Hematopoietic multipotent progenitor cell treated with erythropoietin and hydrocortisone succinate and interleukin-3 and kit ligand, for 17 days (in vitro differentiated cells): ENCODE data around the gene SMIM5.
A peak's percentile ranks its signal among the peaks of the same experiment; 100 is the strongest.
"Not testable (repeated sequence)": the region's sequence is repeated elsewhere in the genome, so short reads cannot be mapped to it uniquely, and the experiment has no call there.

Experiments
- DNase-seq: peaks from one replicate; pipeline ENCODE4 v3.0.0-alpha.2; 2015; ENCODE audit warnings: low spot score

SMIM5 gene

DNA sequence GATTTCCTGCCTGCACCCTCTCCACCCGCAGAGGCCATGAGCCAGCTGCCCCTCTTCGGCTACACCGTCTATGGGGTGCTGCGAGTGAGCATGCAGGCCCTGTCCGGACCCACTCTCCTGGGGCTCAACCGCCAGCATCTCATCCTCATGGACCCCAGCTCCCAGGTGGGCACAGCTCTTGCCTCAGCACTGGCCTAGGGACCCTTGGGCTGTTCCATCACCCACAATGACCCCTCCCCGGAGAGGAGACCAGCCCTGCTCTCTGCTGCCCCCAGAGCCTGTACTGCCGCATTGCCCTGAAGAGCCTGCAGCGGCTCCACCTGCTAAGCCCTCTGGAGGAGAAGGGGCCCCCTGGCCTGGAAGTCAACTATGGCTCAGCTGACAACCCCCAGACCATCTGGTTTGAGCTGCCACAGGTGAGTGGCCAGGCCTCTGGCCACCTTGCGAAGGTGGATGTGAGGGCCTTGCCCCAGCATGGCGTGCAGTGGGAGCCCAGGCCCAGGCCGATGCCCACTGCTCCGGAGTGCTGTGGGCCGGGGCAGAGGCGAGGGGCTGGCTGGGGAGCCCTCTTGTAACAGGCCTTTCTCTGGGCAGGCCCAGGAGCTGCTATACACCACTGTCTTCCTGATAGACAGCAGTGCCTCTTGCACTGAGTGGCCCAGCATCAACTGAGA is 7.3 kb upstream of the SMIM5 start:
- peak; percentile 6 for DNase-seq

DNA sequence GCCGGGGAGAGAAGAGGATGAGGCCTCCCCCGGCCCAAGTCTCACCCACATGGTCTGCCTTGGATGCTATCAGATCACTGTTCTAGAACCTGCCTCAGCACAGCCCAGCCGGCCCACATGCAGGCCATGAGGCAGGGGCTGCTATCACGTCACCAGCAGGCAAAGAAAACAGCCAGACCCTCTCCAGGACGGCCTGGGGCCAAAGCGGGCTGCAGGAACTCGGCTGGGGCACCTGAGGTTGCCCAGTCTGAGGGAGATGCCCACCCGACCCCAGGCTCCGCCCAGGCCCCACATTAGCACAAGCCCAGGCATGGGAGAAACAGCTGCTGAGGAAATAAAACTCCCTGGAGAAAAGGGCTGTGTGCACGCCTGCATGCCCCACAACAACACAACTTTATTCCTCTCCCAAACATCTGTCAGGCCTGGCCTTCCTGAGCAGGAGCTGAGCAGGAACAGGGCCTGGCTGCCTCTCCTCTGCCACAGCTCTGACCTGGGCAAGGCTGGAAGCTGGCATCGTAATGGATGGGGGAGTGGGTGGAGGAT is 6.7 kb upstream of the SMIM5 start:
- no peak for DNase-seq

DNA sequence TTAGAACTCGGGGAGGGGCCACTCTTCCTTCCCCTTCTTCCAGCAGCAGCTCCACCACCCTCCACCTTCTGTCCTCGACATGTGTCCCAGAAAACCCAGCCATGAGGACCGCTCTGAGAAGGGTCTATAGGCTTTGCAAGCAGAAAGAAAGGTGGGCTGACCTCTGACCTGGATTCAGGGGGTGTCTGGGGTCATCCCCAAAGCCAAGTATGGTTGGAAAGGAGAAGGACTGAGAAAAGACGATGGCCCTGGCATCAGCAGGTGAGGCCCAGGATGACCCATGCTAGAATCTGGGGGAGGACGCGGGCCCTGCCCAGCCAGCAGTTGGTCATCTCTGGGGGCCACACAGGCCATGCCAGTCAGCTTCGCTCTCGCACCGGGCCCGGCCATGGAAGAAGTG is 6.1 kb upstream of the SMIM5 start:
- DNase-seq: no peak

DNA sequence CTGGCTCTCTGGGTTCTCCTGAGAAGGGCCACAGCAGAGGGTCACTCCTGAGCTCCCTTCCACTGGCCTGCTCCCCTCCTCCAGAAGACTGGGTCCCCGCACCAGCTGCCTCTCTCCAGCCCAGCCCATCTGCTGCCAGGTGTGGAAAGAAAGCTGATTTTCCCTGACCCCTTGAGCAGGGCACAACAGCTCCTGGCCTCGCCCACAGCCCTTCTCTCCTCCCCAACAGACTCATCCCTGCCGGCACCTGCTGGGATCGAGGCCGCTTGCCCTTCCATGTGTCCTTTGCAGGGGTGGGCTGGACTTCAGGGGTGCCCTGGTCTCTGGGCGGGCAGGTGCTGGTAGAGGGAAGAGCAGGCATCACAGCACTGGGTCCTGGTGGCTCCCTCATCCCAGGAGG is 4.8 kb upstream of the SMIM5 start:
- no peak for DNase-seq

DNA sequence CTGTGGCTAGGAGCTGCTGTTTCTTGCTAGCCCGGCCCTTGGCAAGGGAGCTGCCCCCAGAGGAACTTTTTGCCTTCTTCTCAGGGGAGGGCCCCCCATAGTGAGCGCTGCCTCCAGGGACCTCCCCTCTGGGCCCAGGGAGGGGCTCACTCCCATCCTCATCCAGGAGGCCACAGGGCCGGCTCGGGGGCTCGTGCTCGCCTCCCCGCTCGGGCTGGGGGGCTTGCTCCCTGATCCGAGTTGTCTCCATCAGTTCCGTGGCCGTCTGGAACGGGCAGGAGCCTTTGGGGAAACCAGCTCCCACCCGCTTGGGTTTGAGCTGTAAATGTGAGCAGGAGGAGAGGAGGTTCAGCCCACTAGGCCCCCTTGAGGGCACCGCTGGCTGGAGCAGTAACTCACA is 4.1 kb upstream of the SMIM5 start:
- no peak for DNase-seq

DNA sequence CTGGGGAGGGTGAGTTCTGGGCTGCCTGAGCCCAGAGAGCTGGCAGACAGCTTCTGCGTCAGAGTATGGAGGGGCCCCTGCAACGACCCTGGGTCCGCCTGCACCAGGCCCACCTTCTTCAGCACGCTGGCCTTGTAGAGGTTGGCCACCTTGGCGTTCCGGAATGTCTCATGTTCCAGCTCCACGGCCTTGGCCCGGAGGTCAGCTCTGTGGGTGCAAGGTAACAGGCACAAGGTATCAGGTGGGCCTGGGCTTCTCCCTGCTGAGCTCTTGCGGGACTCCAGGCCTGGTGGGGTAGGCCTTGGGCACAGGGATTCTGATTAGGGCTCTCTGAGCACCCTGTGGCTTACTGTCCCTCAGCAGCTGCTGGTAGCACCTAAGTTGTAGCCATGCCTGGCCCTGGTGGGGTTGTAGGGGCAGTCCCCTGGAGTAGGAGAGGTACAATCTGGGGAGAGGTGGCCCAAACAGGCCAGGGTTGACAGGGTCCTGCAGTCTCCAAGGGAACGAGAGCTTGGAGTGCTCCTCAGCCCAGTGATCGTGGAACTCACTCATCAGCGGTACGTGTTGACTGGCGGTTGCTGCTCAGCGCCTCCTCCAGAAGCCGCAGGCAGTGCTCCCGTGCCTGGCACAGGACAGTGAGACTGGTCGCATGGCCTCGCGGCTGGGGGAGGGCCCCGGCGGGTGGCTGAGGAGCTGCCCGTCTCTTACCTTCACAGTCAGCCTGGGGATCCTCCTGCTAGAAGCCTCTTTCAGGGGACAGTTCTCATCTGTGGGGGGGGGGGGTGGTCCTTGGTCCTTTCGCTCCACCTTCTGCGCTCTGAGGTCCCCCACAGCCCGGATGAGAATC is 2.9 kb upstream of the SMIM5 start:
- no peak for DNase-seq

DNA sequence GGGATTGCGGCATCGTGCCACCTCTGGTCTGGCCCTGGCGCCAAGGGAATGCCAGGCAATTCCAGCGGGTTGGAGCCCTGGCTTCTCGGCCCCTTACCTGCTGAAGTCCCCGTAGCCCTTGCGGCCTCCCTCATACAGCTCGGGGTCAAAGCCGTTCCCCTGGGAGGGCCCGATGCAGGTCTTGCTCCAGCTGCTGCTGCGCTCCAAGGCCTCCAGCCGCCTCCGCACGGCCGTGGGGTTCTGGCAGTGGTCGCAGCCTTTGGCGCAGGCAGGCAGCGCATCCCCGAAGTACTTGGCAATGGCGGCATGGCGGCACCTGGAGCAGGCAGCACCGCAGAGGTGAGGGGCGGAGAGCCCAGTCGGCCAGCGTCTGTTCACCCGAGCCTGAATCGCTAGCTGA is 1.9 kb upstream of the SMIM5 start:
- no peak for DNase-seq

DNA sequence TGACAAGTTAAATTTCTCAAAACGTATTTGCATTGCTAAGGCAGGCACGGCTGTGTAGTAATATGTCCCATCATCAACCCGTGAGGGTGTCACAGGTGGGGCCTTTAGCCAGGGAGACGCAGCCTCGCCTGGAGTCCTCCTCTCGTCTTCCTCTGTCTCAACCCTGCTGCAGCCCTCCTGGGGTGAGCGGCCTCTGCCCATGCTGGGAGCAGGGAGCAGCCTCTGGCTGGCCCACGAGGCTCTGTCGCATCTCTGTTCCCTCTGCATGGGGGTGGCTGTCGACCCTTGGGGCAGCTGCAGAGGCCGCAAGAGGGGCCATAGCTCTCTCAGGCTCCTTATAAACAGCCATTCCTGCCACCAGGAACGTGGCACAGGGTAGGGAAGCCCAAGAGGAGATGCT is 806 bp upstream of the SMIM5 start:
- no peak for DNase-seq

DNA sequence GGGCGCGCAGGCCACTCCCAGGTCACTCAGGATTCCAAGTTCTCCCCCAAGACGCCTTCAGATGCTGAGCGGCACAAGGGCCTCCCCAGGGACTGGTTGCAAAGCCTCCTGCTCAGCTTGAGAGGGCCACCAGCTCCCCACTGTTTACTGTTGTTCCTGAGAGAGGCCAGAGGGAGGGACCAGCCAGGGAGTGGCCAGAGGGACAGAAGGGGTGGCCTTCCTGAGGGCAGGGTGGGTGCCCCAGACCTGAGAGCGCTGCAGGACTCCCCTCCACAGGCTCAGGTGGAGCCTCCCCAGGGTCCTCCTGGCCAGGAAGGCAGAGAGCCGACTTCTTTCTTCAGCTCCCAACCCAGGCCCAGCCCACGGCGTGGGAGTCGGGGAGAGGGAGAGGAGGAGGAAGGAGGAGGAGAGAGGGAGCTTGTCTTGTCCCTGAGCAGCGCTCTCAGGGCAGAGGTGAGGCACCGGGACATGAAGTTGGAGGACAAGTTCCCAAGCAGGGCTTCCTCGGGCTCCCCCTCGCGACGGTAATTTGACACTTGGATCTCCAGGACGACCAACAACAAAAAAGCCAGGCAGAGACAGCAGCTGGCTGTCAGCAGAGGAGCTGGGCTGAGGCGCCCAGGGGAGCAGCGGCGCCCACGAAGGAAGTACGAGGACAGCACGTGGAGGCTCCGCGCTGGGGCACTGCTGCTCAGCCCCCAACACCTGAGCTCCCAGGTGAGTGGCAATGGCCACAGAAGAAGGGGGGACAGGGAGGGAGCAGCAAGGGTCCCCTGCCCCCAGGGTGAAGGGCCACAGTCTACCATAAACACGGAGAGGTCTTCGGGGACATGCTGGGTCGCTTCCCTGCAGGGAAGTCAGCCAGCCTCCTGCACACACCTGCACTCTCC is 497 bp downstream of the SMIM5 start:
- DNase-seq: peak; percentile 94

DNA sequence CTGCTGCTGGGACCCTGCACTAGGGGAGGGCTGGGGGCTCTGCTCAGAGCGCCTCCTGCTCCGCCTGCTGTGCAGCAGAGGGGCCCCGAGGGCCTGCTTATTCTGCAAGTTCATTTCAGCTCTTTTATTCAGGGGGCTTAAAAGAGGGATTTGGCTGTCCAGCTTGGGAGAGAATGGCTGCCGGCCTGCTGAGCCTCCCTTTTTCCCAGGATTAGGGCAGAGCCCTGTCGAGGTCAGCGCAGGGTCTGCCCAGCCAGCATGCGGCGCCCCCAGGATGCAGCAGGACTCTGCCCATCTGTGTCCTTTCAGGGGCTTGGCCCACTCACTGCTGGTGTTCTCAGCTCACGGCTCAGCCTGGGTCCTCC is 1.1 kb downstream of the SMIM5 start:
- DNase-seq: no peak

DNA sequence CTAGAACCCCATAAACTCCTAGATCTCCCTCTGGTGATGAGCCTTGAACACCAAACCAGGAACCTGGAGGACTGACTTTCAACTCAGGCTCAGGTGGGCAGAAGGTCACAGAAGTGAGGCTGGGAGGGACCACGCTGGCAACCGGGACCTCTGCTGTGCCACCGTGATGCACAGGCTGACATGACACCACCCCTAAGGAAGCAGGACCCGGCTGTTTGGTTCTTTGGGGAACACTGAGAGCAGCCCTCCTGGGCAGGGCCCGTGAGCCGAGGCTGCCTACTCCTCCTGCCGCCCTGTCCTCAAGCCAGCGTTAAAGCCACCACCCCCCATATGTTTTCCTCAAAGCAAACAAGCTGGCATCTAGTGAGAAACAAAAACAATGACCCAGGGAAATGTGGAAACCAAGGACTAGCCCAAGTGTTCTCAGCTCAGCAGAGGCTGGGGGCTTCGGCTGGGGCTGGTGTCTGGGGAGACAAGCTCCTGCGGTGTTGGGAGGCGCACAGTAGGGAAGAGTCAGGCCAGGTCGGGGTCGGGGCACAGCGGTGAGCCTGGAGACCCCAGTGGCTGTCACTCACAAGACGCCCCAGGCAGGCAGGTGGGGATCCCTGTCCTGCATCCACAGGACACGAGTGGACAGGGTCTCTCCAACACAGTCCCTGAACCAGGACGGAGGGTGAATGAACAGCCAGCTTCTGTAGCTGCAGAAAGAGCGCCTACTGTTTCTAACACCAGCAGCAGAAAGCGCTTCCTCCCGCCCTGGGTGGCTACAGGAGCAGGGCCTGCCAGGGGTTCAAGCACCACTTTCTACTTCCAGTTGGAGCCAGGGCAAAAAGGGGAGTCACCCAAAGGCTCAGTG is 1.7 kb downstream of the SMIM5 start:
- DNase-seq: peak; percentile 74

DNA sequence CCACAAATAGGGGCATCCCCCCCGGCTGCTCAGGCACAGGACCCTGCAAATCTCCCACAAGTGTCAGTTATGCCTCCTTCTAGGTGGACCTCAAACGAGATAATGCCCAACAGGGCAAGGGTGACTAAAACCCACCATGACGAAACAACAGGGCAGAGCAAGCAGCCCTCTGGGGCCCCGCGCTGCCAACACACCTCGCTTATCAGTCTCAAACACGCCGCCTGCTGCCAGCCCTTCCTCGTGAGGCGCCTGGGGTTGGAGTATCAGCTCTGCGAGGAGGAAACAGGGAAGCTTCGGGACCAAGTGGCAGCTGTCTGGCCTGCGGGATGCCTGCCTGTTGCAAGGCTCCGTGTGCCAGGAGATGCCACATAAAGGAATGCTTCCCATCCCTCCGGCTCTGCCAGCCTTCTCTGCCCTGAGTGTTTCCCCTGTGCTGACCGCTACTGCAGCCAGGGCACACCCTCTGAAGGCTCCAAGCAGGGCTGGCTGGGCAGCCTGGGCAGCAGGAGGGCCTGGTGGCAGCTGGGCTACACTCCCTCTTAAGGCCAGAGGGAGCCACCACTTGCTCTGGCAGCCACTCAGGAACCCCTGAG is 2.5 kb downstream of the SMIM5 start:
- peak; percentile 94 for DNase-seq

DNA sequence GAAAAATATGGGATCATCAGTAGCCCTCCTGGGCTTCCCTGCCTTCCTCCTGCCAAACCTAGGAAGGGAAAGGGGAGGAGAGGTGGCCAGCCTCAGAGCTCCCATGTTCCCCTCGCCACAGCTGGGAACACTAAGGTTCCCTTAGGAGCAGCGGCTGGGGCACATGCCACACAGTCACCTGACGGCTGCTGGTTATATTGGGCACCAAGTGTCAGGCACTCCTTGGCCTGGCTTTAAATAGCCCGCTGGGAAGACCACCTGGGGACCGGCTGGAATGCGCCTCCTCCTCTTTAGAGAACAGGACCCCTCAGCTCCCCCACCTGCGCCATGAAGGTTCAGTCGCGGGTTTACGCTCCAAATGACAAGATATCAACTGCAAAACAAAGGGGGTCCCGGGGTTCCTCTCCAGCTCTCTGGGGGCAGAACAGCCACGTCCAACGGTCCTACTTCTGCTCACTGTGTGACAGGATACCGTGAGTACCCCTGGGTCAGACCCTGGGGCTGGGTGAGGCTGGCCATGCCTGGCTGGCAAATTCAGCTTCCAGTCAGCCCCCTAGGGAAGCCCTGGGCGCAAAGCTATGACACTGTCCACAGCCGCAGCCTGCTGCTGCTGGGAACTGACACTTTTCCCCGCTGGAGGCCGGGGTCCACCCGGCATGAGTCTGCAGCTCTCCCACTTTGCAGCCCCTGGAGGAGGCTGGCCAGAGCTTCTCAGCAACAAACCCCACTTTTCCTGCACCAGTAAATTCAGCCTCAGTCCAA is 3.3 kb downstream of the SMIM5 start:
- no peak for DNase-seq

DNA sequence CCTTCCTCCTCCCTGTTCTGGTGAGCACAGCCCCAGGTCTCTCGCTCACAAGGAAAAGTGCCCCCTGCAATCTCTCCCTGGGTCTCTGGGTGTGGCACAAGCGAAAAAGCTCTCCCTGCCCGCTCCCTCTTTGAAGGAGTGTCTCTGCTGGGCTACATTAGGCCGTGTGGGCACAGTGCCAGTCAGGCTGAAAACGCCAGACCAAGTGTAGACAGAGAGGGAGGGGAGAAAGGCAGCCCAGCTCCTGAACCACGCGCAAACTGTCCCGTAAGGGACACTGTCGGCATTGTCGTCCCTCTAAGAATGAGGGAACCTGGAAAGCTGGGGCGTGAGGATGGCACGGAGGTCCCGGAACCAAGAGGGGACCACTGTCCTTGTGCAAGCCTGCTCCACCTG is 3.9 kb downstream of the SMIM5 start:
- peak; percentile 88 for DNase-seq

DNA sequence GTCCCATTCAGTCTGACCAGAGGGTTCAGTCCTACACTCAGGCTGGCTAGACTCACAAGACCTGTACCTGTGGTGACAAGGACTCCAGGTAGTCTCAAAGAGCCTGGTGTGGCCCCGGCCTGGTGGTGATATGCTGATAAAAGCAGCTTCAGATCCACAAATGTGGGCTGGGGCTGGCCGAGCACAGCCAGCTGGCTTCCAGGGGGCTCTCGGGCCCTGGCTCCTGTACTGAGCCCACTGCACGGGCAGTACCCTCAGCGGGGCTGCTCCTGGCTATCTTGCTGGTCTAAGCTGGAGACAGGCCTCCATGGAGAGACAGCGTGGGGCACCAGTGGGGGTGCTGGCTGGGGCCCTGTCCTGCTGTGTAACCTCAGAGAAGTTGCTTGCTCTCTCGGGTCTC is 4.3 kb downstream of the SMIM5 start:
- DNase-seq: peak; percentile 66

DNA sequence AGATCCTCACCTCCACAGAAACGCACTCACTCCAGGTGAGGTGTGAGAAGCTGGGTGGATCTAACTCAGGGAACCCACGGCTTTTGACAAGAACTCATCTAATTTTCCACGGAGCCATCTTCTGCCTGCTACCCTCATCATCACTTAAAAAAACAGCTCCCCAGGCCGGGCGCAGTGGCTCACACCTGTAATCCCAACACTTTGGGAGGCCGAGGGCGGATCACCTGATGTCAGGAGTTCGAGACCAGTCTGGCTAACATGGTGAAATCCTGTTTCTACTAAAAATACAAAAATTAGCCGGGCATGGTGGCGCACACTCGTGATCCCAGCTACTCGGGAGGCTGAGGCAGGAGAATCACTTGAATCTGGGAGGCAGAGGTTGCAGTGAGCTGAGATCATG is 4.8 kb downstream of the SMIM5 start:
- DNase-seq: not testable (repeated sequence)

DNA sequence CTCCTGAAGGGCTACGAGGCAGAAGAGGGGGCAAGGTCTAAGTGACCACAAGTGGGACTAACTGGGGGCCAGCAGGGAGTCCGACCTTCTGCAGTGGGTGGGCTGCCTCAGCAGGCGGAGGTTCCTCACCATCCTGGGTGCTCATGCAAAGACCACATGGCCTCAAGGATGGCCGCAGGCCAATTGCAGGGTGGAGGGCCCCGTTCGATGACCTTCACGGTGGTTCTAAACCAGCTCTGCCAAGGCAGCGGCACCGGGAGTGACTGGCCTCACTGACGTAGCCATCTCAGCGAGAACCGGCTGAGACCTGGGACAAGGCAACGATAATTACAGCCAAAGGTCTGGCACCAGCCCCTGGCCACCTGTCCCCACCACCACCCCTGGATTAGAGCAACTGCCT is 5.7 kb downstream of the SMIM5 start:
- no peak for DNase-seq

DNA sequence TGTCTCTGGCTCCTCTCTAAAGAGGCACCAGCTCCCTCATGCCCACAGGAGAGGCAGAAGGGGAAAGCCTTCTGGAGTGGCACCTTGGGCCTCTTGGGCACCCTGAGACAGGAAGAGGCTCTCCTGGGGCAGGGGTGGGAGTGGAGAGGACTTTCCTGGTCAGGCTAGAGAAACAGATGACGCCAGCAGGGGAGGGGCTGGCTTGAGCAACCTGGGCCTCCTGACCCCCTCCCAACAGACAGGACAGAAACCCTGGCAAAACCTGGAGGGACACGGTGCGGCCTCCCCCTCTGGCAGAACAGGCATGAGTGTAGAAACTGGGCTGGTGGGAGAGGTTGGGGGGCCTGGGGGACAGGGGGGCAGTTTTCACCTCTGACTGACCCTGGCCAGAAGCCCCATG is 6.1 kb downstream of the SMIM5 start:
- DNase-seq: peak; percentile 16

DNA sequence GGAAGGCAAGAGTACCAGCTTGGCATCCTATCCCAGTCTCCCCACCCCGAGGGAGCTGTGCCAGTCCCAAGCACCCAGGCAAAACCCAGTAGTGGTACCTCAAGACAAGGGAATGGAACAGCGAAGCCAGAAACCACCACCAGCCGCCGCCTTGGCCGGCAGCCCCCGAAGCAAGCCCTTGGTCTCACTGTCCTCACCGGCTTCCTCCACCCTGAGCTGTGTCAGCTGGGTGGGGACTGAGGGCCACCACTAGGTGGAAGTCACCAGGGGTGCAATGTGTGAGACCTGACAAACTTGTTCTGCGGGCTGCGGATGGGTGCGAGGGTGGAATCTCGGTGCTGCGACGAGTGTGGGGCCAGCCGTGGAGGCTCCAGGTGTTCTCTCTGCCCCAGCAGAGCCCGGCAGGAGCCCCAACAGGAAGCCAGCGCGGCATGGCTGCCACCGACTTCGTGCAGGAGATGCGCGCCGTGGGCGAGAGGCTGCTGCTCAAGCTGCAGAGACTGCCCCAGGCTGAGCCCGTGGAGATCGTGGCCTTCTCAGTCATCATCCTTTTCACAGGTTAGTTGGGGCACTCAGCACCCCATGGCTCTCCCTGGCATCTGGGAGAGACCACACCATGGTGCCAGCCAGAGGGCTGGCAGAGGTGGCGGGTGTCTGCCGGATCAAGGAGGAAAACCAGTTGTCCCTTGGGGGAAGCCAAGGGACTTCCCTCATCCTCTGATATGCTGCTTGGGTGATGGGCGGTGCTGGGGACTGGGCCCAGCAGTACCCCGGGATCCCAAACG is 6.7 kb downstream of the SMIM5 start:
- DNase-seq: peak; percentile 55
